Activated CD8-positive, alpha-beta memory T cell treated with anti-CD3 and anti-CD28 coated beads, Interleukin-2, amount 50 U/mL, for 24 hours (primary cell): ENCODE measurements around the gene NANOS3.

Experiments
- DNase-seq: peaks from one replicate; pipeline ENCODE4 v3.0.0-alpha.2; 2020; ENCODE audit errors: extremely low read depth

Gene NANOS3

DNA sequence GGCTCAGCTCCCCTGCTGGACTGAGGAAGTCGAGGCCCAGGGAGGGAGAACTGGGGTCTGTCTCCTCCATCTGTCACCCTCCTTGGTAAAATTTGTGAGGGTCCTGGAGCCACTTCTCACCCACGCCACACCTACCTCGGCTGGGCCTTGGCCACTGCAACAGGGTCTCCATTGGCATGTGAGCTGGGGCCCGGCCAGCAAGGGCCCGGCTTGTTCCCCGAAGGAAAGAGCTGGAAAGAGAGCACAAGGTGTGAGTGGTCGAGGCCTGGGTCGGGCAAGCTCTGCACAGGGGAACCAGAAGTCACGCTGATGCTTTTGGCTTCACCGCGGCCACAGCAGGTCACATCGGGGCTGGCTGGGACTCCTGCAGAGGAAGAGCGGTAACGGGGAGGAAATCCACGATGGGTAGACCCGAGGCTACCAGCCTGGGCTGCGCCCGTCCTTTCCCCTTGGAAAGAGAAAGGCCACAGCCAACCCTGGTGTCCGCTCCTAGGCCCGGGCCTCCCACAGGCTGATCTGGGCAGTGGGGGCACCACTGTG lies 9.0 kb downstream of the NANOS3 start:
- no peak for DNase-seq

DNA sequence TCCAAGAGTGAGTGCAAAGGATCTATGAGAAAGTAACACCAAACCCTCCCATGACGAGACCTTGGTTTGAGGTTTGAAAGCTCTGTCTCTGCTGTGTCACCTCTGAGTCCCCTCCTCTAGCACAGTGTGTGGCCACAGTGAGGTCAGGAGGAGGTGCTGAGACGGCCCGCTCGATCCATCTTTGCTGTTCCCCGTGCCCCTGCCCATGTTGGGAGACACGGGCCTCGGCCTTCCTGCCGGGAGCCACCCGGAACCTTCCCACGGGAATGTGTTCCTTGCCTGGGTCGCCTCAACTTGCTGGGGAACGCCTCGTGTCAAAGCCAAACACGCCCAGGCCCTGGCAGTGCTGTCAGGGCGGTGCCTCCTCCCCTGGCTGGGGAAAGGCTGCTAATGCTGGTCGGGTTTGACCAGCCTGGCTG lies 10.1 kb downstream of the NANOS3 start:
- no peak for DNase-seq

DNA sequence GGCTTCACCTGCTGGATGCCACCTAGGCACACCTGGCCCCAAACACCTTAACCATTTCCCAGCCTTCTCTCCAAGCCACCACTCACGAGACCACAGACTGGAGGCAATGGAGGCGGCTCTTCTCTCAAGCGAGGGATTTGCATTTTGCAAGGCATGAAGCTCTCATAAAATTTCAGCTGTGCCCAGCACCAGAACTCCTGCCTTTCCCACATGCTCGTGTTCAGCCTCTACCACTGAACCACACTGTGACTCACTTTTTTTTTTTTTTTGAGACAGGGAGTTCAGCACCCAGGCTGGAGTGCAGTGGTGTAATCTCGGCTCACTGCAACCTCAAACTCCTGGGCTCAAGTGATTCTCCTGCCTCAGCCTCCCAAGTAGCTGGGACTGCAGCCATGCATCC lies 10.6 kb downstream of the NANOS3 start:
- DNase-seq, result no peak

DNA sequence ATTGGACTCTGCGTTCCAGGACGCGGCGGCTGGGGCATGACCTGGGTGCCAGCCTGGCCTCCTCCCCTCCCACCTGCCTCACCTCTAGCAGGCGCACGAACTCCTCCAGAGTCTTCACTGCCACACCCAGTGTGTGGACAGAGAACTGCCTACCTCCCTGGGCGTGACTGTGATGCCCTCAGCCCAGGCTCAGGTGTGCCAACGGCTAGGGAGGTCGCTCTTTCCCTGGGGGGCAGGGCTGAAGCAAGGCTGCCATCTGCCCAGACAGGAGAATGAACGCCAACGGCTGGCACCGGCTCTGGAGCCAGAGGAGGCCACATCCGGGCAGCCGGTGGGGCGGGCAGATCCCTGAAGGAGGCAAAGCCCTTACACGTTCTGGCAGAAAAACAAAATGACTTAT lies 11.3 kb downstream of the NANOS3 start:
- no peak for DNase-seq

DNA sequence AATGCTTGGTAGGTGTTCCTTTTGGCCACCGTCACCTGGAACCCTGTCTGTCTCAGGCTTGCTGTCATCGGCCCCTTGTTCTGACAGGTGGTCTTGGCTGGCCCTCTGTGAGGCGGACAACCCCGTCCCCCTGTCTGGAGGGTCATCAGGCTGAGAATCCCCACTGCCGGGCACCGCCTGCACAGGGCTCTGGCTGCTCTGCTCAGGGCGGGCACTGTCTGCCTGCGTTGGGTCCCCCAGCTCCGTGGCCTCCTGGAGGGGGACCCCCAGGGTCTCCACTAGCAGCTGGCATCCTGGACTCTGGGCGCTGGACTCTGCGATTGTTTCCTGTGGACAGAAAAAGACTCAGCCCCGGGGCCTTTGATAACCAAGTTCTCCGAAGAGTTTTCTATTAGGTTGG lies 13.2 kb downstream of the NANOS3 start:
- no peak for DNase-seq

DNA sequence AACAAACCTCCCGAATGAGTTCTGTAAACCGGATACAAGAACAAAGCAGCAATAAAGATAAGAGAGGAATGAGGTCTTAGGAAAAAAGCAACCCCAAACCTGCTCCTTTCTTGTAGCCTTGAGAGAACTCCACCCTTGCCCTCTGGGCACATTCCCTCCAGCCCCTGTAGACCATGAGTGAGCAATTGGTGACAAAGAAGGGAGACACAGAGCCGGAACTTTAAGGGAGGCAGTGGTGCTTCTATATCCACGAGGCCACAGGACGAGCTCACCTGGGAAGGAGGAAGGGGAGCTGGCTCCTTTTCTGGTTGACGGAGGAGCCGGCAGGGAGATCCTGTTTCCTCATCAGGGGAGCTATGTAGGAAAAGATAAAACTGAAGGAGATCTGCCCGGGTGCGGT lies 15.9 kb downstream of the NANOS3 start:
- DNase-seq, result no peak

DNA sequence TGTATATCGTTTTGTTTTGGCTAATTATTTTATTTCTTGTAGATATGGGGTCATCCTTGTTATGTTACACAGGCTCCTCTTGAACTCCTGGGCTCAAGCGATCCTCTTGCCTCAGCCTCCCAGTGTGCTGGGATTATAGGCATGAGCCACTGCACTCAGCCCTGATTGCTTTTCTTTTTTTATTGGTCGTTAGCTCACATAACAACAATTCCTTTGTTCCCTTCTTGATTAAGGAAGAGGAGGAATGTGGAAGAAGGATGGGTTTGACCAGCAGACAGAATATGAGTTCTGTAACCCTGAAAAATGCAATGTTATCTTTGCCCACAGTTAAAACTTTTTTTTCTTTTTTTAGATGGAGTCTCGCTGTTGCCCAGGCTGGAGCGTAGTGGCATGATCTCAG lies 17.6 kb downstream of the NANOS3 start:
- DNase-seq, result no peak

DNA sequence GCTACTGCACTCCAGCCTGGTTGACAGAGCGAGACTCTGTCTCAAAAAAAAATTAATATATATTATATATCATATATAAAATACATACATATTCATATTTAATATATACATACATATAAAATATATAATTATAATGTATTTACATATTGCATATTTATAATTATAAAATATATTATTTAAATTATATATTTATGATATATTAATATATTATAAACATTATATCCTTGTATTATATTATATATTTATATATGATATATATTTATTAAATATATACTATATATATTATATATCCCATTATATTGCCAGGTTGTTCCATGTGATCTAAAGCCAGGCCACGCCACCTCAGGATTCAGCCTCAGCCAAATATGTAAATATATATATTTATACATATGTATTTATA lies 19.3 kb downstream of the NANOS3 start:
- DNase-seq, result no peak

DNA sequence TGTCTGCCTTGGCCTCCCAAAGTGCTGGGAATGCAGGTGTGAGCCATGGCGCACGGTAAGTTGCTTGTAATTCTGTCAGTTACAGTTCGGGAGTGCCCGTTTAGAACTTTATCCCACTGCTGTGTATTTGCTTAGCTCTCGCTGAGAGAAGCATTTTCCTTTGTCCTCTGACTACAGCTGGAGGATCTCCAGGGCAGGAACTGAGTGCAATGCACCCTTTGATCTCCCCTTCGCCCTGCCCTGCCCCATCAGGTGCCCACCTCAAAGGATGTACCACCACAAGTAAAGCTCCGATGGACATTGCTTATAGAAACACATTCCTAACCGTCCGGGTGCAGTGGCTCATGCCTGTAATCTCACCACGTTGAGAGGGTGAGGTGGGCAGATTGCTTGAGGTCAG lies 22.5 kb downstream of the NANOS3 start:
- DNase-seq, result no peak

DNA sequence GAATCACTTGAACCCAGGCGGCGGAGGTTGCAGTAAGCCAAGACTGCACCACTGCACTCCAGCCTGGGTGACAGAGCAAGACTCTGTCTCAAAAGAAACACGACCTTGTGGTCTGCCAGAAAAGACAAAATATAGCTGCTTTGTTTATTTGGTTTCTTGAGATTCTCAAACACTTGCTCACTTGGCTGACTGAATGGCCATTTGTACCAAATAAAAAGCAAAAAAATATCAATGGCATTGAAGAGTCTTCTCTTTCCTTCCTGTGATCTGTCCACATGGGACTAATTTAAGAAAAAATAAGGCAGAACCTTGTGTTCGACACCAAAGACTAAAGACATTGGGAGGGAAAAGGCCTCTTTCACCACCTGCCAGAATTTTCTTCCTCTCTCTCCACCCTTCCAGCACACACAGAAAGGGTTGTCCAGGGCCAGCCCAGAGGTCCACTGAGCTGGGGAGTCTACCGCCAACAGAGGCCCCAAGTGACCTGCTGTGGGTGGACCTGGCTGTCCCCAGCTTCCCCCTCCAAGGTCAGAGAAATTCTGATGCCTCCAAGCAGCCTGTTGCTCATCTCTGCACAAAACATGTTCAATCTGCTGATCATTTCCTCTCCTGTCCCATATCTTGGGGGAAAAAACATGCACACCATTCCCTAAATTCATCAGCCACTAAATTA lies 23.1 kb downstream of the NANOS3 start:
- no peak for DNase-seq

DNA sequence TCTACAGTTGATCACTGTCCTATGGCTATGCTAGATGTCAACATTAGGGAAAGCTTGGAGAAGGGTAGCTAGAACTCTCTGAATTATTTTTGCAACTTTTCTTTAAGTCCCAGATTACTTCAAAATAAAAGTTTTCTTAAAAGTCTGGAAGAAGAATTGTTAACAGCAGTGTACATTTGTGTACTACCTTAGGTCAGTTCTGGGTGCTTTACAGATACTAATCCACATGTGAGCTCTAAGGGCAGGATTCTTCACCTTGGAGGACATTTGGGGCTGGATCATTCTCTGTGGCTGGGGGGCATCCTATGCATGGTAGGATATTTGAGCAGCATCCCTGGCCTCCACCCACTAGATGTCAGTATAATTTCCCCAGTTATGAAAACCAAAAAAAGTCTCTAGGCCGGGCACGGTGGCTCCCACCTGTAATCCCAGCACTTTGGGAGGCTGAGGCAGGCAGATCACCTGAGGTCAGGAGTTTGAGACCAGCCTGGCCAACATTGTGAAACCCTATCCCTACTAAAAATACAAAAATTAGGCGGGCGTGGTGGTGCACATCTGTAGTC lies 26.1 kb downstream of the NANOS3 start:
- no peak for DNase-seq

DNA sequence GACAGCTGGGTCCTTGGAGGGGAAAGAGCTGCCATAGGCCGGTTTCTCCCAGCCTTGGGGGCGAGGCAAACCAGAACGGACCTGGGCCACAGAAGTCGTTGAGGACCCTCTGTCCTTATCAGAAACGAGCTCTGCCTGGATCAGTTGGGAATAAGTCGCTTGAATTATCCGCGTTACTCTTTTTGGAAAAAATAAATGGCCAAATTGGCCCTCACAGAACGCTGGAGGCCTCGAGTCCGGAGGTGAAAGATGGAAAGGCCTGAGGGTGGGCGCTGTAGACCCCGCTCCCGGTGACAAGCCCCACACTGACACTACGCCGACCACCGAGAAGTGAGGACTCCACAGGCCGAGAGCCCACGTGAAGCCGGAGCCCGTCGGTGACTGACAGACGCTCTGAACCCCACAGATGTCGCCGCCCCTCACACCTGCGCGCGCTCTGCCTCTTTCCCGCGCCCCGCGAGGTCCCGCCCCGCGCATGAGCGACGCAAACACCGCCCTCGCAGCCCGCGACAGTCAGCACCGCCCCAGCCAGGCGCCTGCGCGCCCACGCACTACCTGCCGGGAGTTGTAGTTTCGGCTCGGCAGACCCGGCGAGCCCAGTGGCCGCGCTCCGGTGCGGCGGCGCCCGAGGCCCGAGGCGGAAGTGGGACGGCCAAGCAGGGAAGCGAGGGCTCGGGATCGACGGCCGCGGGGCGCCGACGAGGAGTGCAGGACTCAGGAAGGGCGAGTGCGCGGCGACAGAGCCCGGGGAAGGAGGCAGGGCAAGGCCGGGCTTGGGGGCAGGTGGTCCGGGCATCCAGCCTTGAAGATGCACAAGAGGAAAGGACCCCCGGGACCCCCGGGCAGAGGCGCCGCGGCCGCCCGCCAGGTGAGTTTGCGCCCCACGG lies 28.9 kb downstream of the NANOS3 start, which contains the start of the genes BRME1 and CC2D1A:
Gene BRME1 (minus strand): TSS at position 484 of the 887 bp plus-strand sequence. CDS start 1,225 bp downstream, outside the sequence.
Gene CC2D1A (plus strand): TSS at position 568 of the 887 bp plus-strand sequence. CDS start 241 bp downstream, at position 809.
- DNase-seq, result peak; percentile 86

DNA sequence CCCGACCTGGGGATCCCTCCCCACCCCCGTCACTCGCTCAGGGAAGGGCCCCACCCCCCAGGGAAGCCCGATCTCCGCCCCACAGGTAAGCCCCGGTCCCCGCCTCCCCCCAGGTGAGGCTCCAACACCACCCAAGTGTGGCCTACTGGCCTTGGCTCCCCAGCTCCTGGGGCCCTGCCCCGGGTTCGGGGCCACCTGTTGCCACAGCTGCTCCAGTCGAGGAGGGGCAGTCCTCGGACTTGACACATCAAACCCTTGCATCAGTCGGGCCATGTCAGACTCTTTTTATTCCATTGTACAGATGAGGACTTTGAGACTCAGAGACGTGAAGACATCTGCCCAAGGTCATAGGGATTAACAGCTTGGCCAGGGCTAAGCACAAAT lies 29.6 kb downstream of the NANOS3 start:
- no peak for DNase-seq

DNA sequence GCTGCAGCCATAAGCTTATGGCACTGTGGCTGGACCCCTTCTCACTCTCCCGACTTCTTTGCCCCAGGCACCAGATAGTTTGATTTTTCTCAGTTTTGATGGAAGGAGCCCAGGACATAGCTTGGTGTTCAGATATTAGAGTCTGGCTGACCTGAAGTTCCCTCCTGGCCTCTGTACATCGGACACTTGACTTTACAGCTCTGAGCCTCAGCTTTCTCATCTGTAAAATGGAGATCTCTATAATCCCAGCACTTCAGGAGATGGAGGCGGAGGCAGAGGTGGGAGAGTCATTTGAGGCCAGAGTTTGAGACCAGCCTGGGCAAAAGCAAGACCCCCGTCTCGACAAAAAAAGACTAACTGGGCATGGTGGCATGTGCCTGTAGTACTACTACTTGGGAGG lies 30.0 kb downstream of the NANOS3 start:
- no peak for DNase-seq

DNA sequence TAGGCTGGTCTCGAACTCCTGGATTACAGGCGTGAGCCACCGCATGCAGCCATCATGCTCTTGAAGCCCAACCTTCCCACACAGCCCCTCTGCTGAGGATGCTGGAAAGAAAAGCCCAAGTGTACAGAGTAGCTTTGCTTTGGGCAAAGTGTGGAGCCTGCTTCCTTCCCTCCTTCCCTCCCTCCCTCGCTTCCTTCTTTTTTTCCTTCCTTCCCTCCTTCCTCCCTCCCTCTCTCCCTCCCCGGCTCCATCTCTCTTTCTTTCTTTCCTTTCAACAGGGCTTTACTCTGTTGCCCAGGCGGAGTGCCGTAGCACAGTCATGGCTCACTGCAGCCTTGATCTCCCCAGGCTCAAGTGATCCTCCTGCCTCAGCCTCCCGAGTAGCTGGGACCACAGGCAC lies 31.7 kb downstream of the NANOS3 start:
- no peak for DNase-seq

DNA sequence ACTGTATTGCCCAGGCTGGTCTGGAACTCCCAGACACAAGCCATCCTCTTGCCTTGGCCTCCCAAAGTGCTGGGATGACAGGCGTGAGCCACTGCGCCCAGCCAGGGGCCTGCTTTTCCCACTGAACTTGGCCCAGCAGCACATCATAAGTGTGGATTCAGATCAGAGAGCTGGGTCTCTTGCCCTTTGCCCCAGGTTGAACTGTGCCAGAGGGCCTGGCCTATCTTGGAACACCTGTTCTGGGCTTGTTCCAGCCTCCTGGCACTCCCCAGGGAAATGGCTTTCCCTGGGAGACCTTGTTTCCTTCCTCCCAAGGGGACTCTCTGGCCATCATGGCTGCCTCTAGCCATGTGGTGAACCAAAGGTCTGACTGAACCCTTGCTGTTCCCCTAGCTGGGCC lies 32.5 kb downstream of the NANOS3 start:
- no peak for DNase-seq

DNA sequence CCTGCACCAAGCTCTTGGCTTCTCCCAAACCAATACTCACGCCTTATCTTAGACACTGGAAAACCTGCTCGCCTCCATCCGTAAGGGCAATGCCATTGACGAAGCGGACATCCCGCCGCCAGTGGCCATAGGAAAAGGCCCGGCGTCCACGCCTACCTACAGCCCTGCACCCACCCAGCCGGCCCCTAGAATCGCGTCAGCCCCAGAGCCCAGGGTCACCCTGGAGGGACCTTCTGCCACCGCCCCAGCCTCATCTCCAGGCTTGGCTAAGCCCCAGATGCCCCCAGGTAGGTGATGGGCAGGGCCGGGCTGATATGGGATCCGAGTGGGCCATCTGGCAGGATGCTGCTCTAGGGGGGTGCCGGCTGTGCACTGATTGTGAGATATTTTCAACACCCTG lies 36.4 kb downstream of the NANOS3 start:
- DNase-seq, result no peak

DNA sequence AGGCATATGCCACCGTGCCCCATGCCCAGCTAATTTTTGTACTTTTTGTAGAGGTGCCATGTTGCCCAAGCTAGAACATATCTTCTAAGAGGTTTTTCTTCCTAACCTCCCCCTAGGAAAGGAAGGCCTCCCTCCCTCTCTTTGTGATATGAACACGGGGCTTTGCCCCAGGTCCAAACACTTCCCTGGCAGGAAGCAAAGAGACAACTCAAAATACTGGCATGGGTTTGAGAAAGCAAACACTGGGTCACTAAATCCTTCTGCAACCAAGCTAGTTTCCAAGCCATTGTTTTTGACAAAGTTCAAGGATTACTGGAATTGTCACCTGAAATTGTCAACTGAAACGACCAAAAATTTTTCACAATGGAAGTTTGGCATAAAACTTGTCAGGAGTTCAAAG lies 37.8 kb downstream of the NANOS3 start:
- DNase-seq, result no peak

DNA sequence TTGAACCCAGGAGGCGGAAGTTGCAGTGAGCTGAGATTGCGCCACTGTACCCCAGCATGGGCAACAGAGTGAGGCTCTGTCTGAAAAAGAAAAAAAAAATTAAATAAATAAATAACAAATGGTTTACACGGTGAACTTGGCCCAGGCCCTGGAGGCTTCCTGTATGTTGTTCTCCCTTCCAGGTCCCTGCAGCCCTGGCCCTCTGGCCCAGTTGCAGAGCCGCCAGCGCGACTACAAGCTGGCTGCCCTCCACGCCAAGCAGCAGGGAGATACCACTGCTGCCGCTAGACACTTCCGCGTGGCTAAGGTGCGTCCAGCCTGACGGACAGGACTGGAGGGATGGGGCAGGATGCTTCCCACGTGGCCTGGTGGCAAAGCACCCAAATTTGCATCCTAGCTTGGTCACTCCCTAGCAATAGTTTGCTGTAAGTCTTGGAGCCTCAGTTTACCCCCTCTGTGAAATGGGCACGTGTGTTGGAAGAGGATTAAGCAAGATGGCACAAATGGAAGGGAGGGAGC lies 41.0 kb downstream of the NANOS3 start:
- DNase-seq, result no peak

DNA sequence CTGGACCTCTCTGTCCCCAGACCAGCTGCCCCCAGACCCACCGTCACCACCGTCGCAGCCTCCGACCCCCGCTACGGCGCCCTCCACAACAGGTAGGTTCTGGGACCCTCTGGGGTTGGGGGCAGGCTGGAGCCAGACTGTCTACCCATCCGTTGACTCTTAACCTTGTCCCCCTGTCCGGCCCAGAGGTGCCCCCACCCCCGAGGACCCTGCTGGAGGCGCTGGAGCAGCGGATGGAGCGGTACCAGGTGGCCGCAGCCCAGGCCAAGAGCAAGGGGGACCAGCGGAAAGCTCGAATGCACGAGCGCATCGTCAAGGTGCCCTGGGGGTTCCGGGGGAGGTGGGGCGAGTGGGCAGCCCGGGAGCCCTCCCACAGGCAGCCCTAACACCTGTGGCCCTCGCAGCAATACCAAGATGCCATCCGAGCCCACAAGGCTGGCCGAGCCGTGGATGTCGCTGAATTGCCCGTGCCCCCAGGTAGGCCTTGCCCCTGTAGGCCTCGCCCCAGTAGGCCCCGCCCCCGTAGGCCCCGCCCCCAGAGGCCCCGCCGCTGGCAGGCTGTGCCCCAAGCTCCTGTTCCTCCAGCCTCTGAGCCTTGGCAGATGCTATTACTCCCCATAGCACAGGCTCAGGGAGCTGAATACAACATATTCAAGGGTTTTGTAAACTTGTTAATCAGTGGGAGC lies 41.9 kb downstream of the NANOS3 start:
- no peak for DNase-seq

DNA sequence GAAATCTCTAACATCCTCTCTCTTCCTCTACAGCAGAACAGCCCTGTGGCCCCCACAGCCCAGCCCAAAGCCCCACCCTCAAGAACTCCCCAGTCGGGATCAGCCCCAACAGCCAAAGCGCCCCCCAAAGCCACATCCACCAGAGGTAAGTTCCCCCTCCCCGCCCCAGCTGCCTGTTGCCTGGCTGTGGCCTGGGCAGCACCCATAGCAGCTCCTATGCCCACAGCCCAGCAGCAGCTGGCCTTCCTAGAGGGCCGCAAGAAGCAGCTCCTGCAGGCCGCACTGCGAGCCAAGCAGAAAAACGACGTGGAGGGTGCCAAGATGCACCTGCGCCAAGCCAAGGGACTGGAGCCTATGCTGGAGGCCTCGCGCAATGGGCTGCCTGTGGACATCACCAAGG lies 43.6 kb downstream of the NANOS3 start:
- no peak for DNase-seq
